SHP77 treated with DMSO at 0.1 percent for 48 hours (cell line): ENCODE data around the gene C20orf141.
"Not testable (repeated sequence)": the region's sequence is repeated elsewhere in the genome, so short reads cannot be mapped to it uniquely, and the experiment has no call there.

Experiments
- DNase-seq: peaks from one replicate; lab custom pipeline; 2025; lab: John Stamatoyannopoulos, UW

The C20orf141 gene

DNA sequence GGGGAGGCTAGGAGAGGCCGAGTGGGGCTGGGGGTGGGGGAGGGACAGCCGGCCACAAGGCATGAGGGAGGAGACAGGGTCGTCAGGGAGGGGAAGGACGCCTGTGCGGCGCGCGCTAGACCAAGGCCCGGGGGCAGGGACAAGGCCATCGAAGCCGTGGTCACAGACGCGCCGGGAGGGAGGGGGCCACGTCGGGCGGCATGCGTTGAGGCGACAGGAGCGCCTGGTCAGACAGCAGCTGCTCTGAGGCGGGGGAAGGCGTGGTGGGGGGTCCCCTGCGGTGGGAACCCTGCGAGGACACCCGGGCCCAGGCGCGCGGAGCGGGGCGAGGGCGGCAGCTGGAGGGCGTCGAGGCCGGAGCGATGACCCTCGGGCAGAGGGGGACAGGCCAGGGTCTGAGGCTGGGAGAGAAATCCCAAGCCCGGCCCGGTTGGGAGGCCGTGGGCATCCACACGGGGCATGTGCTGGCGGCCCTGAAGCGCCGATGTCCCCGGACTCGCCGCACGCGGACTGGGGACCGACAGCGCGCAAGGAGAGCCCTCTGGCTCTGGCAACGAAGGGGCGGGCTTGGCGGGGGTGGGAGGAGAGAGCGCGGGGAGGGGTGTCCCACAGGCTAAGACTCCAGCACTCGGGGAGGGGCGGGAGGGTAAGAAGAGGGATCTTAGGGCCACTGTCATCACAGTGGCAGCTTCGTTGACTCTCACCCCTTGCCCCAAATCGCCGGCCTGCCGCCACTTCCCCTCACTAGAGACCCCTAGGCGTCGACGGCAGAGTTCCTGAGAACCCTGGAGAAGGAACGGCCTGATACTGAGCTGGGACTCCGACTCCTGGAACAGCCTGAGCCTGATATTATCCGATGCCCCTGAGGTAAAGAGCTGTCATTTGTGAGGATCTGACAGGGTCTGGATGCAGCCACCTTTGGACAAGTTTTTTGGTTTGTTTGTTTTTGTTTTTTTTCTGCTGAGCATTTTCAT is 6.4 kb downstream of the C20orf141 start:
- no peak for DNase-seq

DNA sequence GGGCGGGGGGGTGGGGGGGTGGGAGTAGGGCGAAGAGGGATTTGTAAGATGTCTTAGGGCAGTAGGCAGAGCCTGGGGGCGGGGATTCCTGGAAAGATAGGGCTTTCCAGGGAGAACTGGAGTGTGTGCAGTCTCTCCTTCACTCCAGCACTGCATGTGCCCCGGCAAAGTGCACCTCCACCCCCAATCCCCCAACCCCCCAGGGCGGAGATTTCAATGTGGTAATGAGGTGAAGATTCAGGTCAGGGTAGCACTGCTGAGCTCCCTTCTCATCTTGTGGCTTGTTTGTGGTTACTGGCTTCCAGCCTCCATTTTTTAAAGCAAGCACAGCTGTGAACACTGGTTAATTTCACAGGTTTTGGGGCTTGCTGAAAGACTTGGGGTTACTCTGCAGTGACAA is 7.3 kb downstream of the C20orf141 start:
- no peak for DNase-seq

GRCh38 chr20:2825761-2826160 is 11.0 kb downstream of the C20orf141 start:
- DNase-seq: no peak

DNA sequence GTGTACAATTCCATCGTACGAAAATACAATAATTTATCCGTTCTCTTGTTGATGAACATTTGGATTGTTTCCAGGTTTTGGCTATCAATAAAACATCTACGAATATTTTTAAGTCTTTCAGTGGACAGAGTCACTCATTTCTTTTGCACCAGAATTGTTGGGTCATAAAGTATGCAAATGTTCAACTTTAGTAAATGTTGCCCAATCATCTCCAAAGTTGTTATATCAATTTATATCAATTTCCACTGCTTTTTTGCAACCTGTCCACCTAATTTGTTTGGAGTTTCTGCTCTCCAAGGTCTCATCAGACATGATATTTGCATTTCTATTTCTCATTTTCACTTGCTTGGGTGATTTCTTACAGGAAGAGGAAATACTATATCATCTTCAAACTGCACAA is 11.9 kb downstream of the C20orf141 start:
- no peak for DNase-seq

DNA sequence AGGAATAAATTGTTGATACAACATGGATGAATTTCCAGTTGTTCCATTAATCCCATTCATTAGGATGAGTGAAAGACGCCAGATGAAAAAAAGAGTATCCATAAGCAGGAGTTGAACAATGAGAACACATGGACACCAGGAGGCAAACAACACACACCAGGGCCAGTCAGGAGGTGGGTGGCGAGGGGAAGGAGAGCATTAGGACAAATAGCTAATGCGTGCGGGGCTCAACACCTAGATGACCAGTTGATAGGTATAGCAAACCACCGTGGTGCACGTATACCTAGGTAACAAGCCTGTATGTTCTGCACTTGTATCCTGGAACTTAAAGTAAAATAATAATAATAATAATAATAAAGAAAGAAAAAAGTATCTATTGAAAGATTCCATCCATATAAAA is 14.6 kb downstream of the C20orf141 start:
- no peak for DNase-seq

DNA sequence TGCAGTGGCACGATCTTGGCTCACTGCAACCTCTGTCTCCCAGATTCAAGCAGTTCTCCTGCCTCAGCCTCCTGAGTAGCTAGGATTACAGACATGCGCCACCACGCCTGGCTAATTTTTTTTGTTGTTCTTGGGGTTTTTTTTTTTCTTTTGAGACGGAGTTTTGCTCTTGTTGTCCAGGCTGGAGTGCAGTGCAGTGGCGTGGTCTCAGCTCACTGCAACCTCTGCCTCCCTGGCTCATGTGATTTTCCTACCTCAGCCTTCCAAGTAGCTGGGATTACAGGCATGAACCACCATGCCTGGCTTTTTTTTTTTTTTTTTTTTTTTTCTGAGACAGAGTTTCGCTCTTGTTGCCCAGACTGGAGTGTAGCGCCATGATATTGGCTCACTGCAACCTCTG is 16.4 kb downstream of the C20orf141 start:
- DNase-seq: not testable (repeated sequence)

GRCh38 chr20:2833761-2834160 is 19.0 kb downstream of the C20orf141 start:
- DNase-seq: no peak

- no peak for DNase-seq
These were observed 19.8 kb downstream of the C20orf141 start for GRCh38 chr20:2834401-2835110.

DNA sequence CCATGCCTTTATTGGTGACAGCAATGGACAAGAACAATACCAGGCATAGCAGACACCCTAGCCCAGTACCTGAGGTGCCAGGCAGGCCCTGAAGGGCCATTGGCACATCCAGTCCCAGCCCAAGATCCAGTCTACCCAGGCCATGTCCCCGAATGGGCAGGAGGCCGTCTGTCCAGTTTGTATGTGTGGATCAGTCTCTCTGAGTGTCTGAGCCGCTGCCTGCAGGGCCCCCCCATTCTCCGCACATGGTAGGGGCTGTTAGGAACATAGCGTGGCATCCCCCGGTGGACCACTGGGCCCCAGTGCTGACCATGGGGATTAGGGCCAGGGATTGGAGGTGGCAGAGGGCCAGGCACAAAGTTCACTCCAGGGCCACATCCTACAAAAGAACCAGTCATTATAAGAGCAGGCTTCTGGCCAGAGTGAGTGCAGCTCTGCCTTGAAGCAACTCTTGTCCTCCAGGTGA is 20.6 kb downstream of the C20orf141 start:
- no peak for DNase-seq

DNA sequence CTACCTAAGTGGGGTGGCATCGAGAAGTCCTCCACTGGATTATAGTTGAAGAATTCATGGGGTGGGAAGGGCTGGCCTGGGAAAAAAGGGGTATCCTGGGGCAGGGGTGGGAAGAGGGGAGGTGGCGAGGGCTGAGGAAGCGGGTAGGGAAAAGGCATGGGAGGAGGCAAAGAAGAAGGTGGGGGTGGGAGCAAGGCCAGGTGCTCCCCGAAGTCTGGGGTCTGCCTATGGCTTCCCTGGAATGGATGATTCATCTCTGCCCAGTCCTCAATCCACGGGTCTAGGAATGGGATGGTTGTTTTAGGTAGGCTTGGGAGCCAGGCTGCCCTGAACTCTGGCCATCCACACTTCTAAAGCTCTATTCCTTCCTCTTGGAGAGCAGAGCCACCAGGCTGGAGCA is 21.2 kb downstream of the C20orf141 start:
- DNase-seq: no peak

GRCh38 chr20:2837221-2837960 is 22.6 kb downstream of the C20orf141 start:
- no peak for DNase-seq

- DNase-seq: no peak
These were observed 23.5 kb downstream of the C20orf141 start for GRCh38 chr20:2838170-2838797.

DNA sequence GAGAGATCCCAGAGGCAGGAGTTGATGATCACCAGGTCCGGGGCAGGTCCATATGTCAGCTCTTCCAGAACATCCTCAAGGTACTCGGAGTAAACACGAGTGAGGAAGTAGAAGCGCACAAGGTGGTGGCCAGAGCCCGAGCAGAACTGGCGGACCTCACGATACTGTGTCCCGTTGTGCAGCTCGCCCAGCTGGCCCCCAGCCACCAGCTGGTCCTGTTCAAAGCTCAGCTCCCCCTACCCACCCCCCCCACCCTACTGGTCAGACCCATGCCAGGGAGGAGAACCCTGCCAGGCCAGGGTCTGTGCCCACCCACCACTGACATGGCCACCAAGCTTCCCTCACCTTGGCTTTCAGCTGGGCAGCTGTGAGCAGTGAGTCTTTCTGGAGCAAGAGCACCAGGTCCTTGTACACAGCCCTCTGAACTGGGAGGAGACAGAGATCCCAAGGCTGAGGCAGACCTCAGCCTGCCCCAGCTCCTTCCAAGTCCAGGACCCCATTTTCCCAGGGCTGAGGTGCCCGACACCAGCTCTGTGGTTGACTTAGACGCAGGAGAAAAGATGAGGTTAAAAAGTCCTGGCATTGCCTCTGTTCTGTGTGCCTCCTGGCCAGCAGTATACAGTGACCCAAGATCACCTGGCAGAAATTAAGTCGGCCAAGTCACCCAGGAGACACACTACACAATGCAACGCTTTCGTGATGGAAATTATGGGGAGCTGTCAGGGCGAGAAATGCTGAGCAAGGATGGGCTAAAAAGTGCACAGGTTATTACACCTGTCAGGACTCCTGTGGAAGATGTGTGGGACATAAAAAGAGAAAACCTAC is 24.3 kb downstream of the C20orf141 start:
- DNase-seq: no peak

GRCh38 chr20:2839732-2840137 is 24.9 kb downstream of the C20orf141 start:
- no peak for DNase-seq

DNA sequence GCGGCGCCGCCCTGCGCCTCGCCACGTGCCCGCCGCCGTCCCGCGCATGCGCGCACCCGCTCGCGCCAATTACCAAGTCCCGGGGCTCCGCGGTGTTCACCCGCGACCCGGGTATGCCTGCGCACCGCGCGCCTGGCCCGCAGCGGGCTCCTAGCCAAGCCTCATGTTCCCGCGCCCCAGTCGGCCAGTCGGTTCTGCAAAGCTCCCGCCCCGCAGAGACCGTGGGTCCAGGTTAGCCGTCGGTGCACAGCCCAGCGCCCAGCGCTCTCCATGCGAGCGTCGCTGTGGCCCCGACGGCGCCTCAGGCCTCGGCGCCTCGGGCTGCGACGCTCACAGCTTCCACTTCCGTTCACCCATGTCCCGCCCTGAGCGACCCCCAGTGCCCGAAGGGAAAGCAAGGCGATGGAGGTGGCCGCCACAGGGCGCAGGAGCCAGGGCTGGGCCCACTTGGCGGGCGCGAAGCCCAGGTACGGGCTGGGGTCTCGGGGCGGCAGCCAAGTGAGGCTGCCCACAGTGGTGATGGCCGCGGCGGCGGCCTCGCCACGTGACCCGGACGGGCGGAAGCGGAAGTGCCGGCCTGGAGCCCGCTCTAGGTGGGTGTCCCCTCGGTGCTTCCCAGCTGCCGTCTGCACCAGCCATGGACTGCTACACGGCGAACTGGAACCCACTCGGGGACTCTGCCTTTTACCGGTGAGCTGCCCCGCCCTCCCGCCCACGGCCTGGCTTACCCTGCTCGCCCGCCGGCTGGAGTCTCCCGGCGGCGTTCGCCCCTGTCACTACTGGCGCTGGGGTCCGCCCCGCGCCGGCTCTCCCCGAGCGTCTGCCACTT is 25.6 kb downstream of the C20orf141 start, which contains the start of the genes PCED1A and VPS16:
Gene PCED1A (minus strand): TSS at position 518 of the 829 bp plus-strand sequence. CDS start 743 bp downstream, outside the sequence.
Gene VPS16 (plus strand): TSS at position 608 of the 829 bp plus-strand sequence. CDS start 30 bp downstream, at position 638.
- DNase-seq: peak; percentile 85

- DNase-seq: peak; percentile 25
These were observed 26.3 kb downstream of the C20orf141 start for GRCh38 chr20:2840967-2841531.

GRCh38 chr20:2845607-2846006 is 30.8 kb downstream of the C20orf141 start:
- no peak for DNase-seq

DNA sequence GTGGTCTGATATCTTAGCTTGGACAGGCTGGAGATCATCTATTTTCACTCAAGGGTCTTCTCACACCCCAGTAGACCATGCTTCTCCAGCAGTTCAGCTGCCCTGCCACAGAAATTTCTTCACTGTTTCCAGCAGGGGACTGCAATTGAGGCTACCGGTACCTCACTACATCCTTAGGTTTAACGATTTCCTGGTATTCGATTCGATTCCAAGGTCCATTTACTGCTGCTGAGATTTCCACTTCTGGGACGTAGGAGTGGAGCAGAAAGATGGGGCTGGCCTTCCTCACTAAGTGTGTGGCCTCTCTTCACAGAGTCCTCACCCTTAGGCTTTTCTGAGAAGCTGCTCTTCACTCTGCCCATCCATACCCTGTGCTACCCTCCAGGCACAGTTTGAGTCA is 31.9 kb downstream of the C20orf141 start:
- DNase-seq: no peak

- no peak for DNase-seq
These were observed 33.0 kb downstream of the C20orf141 start for GRCh38 chr20:2847802-2848201.
